ENCODE results near the gene OR52D1. TPM values are rescaled to one million over a fixed set of nuclear protein-coding genes. Genes with fewer than 3 reads are reported as not detected.

Gene OR52D1
- total and polyA plus RNA-seq, 2 of the 8 experiments (the other 6 are each of a cell fraction or from before 2014, with no cell fraction given) = not detected

DNA sequence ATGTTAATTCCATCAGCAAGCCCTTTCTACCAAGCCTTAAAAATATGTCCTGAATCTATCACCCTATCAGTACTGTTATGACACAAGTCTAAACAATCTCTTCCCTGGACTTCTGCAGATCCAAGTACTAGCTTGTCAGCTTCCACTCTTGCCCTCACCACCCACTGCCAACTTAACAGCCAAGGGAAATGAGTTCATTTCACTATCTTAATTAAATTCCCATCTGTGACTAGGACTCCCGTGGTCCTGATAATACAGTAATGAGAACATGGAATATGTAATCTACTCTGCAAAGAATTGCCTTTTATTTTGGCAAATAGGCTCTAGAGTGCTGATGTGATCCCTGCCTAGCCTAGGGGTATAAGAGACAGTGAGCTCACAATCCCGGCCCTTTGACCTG is 11.2 kb downstream of the OR52D1 start:
- ChIA-PET POLR2A (ENCODE audit: partially characterized antibody) (no interaction called here), CTCF (ENCODE audit: partially characterized antibody) (no interaction called here)
- H3K56ac ChIP-seq (replicated peaks; ENCODE audit: insufficient read length, low read depth, low read length) = no peak overlapping the region
- H3K27ac ChIP-seq (ENCODE audit: low read depth, low read length) = no peak overlapping the region
- no peaks in the 10 kb centered on the region for H4K20me1 ChIP-seq (replicated peaks in 1 of 2; ENCODE audit: control insufficient read depth in 1 of 2, insufficient read depth in 2 of 2, low read length in 2 of 2)
- H3K9ac ChIP-seq (replicated peaks in 1 of 4; ENCODE audit: extremely low read depth in 1 of 4, low read depth in 3 of 4, low read length in 3 of 4) = no peak overlapping the region
- WGBS, 2 experiments (ENCODE audit: extremely low coverage in 1 of 2, insufficient coverage in 1 of 2, insufficient read length in 1 of 2, insufficient replicate concordance in 2 of 2, low coverage in 1 of 2, low lambda C conversion rate in 2 of 2, missing lambda C conversion rate in 1 of 2) = 96% methylated on average over 2 of the region's 2 CpGs; no CpG with 5 or more reads in 1 of the 2 experiments
- H3K36me3 ChIP-seq (ENCODE audit: control insufficient read depth in 2 of 4, insufficient read depth in 4 of 4, low read length in 3 of 4) = no peaks in the 10 kb centered on the region
- H2BK12ac ChIP-seq (ENCODE audit: low read depth, low read length) = no peak overlapping the region
- no peaks in the 10 kb centered on the region for H3K79me1 ChIP-seq (ENCODE audit: low read depth, low read length)
- H3K4ac ChIP-seq (replicated peaks; ENCODE audit: insufficient read length, low read depth, low read length) = no peak overlapping the region
- H3K4me1 ChIP-seq (replicated peaks in 1 of 4; ENCODE audit: control insufficient read depth in 3 of 4, insufficient read depth in 4 of 4, low read length in 3 of 4) = no peaks in the 10 kb centered on the region
- H3K27me3 ChIP-seq (replicated peaks in 1 of 4; ENCODE audit: control insufficient read depth in 3 of 4, extremely low read depth in 1 of 4, insufficient read depth in 3 of 4, low read length in 3 of 4) = no peaks in the 10 kb centered on the region
- H4K8ac ChIP-seq (ENCODE audit: extremely low read depth, insufficient read depth, low read length) = no peak overlapping the region
- no peak overlapping the region for H3K14ac ChIP-seq (ENCODE audit: insufficient read length)
- H3K4me3 ChIP-seq (ENCODE audit: extremely low read depth in 1 of 4, insufficient read depth in 2 of 4, low read depth in 3 of 4, low read length in 4 of 4) = no peak overlapping the region
- H3K4me2 ChIP-seq (ENCODE audit: insufficient read depth in 1 of 2, low read depth in 2 of 2, low read length in 2 of 2) = no peak overlapping the region
- no peaks in the 10 kb centered on the region for H3K9me3 ChIP-seq (ENCODE audit: insufficient read depth in 2 of 2, low read depth in 1 of 2, low read length in 1 of 2)
- no peak overlapping the region for H4K5ac ChIP-seq (ENCODE audit: insufficient read length, low read depth, low read length)
- TF ChIP-seq POLR2AphosphoS5 (IDR thresholded peaks at IDR 0.05; ENCODE audit: low read depth, low read length) = no peak
- TF ChIP-seq RAD21 (IDR thresholded peaks at IDR 0.05 in 1 of 2, conservative IDR thresholded peaks at IDR 0.05 in 1 of 2; ENCODE audit: low read depth in 2 of 2, low read length in 2 of 2) = no peak
- TF ChIP-seq GTF2F1 (IDR thresholded peaks at IDR 0.05; ENCODE audit: borderline replicate concordance, low read depth, low read length) = no peak
- TF ChIP-seq HDAC6 (IDR thresholded peaks at IDR 0.05; ENCODE audit: low read depth, low read length) = no peak
- TF ChIP-seq, protein P1, sequence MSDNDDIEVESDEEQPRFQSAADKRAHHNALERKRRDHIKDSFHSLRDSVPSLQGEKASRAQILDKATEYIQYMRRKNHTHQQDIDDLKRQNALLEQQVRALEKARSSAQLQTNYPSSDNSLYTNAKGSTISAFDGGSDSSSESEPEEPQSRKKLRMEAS (IDR thresholded peaks at IDR 0.05) = no peak
- TF ChIP-seq, protein P2, sequence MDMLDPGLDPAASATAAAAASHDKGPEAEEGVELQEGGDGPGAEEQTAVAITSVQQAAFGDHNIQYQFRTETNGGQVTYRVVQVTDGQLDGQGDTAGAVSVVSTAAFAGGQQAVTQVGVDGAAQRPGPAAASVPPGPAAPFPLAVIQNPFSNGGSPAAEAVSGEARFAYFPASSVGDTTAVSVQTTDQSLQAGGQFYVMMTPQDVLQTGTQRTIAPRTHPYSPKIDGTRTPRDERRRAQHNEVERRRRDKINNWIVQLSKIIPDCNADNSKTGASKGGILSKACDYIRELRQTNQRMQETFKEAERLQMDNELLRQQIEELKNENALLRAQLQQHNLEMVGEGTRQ (IDR thresholded peaks at IDR 0.05; ENCODE audit: low read length) = no peak
- no peak for TF ChIP-seq BCL11A (IDR thresholded peaks at IDR 0.05; ENCODE audit: low read depth in 2 of 2, low read length in 2 of 2)
- TF ChIP-seq EP300 (IDR thresholded peaks at IDR 0.05; ENCODE audit: borderline replicate concordance in 1 of 2, low read depth in 2 of 2, low read length in 2 of 2) = no peak
- TF ChIP-seq POLR2A (IDR thresholded peaks at IDR 0.05; ENCODE audit: control extremely low read depth in 1 of 2, low read depth in 2 of 2, low read length in 2 of 2) = no peak
- no peak for TF ChIP-seq TAF1 (IDR thresholded peaks at IDR 0.05; ENCODE audit: low read depth, low read length)
- TF ChIP-seq SRF (IDR thresholded peaks at IDR 0.05; ENCODE audit: low read depth, low read length) = no peak
- no peak for TF ChIP-seq MAFK (IDR thresholded peaks at IDR 0.05; ENCODE audit: low read depth, low read length)
- no peak for TF ChIP-seq PHF8 (conservative IDR thresholded peaks at IDR 0.05; ENCODE audit: low read depth, low read length)
- no peak for TF ChIP-seq TEAD4 (IDR thresholded peaks at IDR 0.05; ENCODE audit: low read depth, low read length)
- no peak overlapping the region for H2AK5ac ChIP-seq (ENCODE audit: low read depth, low read length)
- no peak overlapping the region for H3K23ac ChIP-seq (ENCODE audit: insufficient read length)
- H2BK5ac ChIP-seq (ENCODE audit: low read depth, low read length) = no peak overlapping the region
- no peak overlapping the region for H3K18ac ChIP-seq (ENCODE audit: extremely low read depth, low read length)
- no peak overlapping the region for H2AFZ ChIP-seq (ENCODE audit: low read length)
- no peak for FAIRE-seq
- H3K79me2 ChIP-seq (ENCODE audit: control insufficient read depth in 1 of 2, insufficient read depth in 2 of 2, low read length in 2 of 2) = no peaks in the 10 kb centered on the region
- DNase-seq (ENCODE audit: low read depth in 1 of 2, low spot score in 2 of 2) = no peak
- no peaks in the 10 kb centered on the region for H3K23me2 ChIP-seq (ENCODE audit: low read depth, low read length)
- H2BK15ac ChIP-seq (ENCODE audit: low read length) = no peak overlapping the region
- H2BK20ac ChIP-seq (ENCODE audit: low read length) = no peak overlapping the region
- H4K91ac ChIP-seq (replicated peaks; ENCODE audit: insufficient read length, low read length) = no peak overlapping the region
- no peak overlapping the region for H2BK120ac ChIP-seq (replicated peaks; ENCODE audit: low read depth, low read length)
